A549 treated with RU486 at 1 μM for 4 hours (cell line): ENCODE measurements around the gene MBD6. TPM values are rescaled to one million over a fixed set of nuclear protein-coding genes. Genes with fewer than 3 reads are reported as not detected.

Experiments used
- total RNA-seq: library from RNA; stranded (reverse); fragments of 200-300 nt; extraction: Qiagen RNA extraction; gene quantifications from 5 replicates; pipeline ENCODE4 v1.2.3, GENCODE V29; 2022; ENCODE audit warnings: low read depth

The MBD6 gene
- total RNA-seq: 16.7 to 30.9 TPM (median 25.6 TPM) in 5 replicates

GRCh38 chr12:57522011-57522886, at the start of gene MBD6:
Gene MBD6 (plus strand): TSS chr12:57522824. CDS start chr12:57524304, 1,480 bp downstream.

GRCh38 chr12:57479376-57480115, 43.1 kb upstream of the MBD6 start, which contains the start of gene ARHGAP9:
Gene ARHGAP9 (minus strand): TSS chr12:57479866. CDS start chr12:57479406, 460 bp downstream.

GRCh38 chr12:57487597-57488401, 34.8 kb upstream of the MBD6 start, which contains the start of gene MARS1:
Gene MARS1 (plus strand): TSS chr12:57488068. CDS start chr12:57488091, 23 bp downstream.

GRCh38 chr12:57520053-57520818, 2.4 kb upstream of the MBD6 start, which contains the start of gene DDIT3:
Gene DDIT3 (minus strand): TSS chr12:57520514. CDS start chr12:57517406, 3,108 bp downstream.

GRCh38 chr12:57546438-57547287, 24.0 kb downstream of the MBD6 start, which contains the start of gene DCTN2:
Gene DCTN2 (minus strand): TSS chr12:57547192. CDS start chr12:57547063, 129 bp downstream.

GRCh38 chr12:57549909-57550640, 27.5 kb downstream of the MBD6 start, which contains the start of gene KIF5A:
Gene KIF5A (plus strand): TSS chr12:57550044. CDS start chr12:57550272, 228 bp downstream.

Other genes starting within 250 kb of the MBD6 start
- 7.7 to 10.4 TPM (median 9.5 TPM) in 5 replicates for gene R3HDM2, start 91.8 kb upstream of the MBD6 start, total RNA-seq
- not detected in 5 replicates for gene INHBC, start 88.0 kb upstream of the MBD6 start, total RNA-seq
- 0.08 to 0.25 TPM (median 0.12 TPM) in 3 of 5 replicates, not detected in the others for gene INHBE, start 67.5 kb upstream of the MBD6 start, total RNA-seq
- 7.7 to 10.7 TPM (median 8.5 TPM) in 5 replicates for gene GLI1, start 63.0 kb upstream of the MBD6 start, total RNA-seq
- gene ARHGAP9, start 43.0 kb upstream of the MBD6 start, total RNA-seq: 0.22 to 0.68 TPM (median 0.35 TPM) in 5 replicates
- 137 to 258 TPM (median 165 TPM) in 5 replicates for gene MARS1, start 34.8 kb upstream of the MBD6 start, total RNA-seq
- 30.4 to 41.9 TPM (median 34.7 TPM) in 5 replicates for gene DDIT3, start 2.3 kb upstream of the MBD6 start, total RNA-seq
- 114 to 168 TPM (median 120 TPM) in 5 replicates for gene DCTN2, start 24.4 kb downstream of the MBD6 start, total RNA-seq
- gene KIF5A, start 27.2 kb downstream of the MBD6 start, total RNA-seq: 0.14 to 0.27 TPM (median 0.24 TPM) in 5 replicates
- 40.8 to 44.9 TPM (median 42.5 TPM) in 5 replicates for gene PIP4K2C, start 68.4 kb downstream of the MBD6 start, total RNA-seq
- gene DTX3, start 82.0 kb downstream of the MBD6 start, total RNA-seq: 16.2 to 18.8 TPM (median 17.8 TPM) in 5 replicates
- 6.1 to 7.7 TPM (median 6.6 TPM) in 5 replicates for gene ARHGEF25, start 88.6 kb downstream of the MBD6 start, total RNA-seq
- gene B4GALNT1, start 110.4 kb downstream of the MBD6 start, total RNA-seq: 29.9 to 52.0 TPM (median 44.1 TPM) in 5 replicates
- gene OS9, start 171.3 kb downstream of the MBD6 start, total RNA-seq: 112 to 122 TPM (median 116 TPM) in 5 replicates
- 0.10 to 0.16 TPM (median 0.13 TPM) in 5 replicates for gene AGAP2, start 215.9 kb downstream of the MBD6 start, total RNA-seq
- 13.2 to 21.9 TPM (median 16.0 TPM) in 5 replicates for gene TSPAN31, start 222.2 kb downstream of the MBD6 start, total RNA-seq
- 253 to 299 TPM (median 268 TPM) in 5 replicates for gene CDK4, start 229.5 kb downstream of the MBD6 start, total RNA-seq
- 6.1 to 8.0 TPM (median 7.2 TPM) in 5 replicates for gene MARCHF9, start 232.3 kb downstream of the MBD6 start, total RNA-seq
- 0.89 to 2.8 TPM (median 2.3 TPM) in 5 replicates for gene CYP27B1, start 244.3 kb downstream of the MBD6 start, total RNA-seq
- gene METTL1, start 249.3 kb downstream of the MBD6 start, total RNA-seq: 52.1 to 68.7 TPM (median 54.0 TPM) in 5 replicates
- 5.3 to 6.5 TPM (median 6.2 TPM) in 5 replicates for gene EEF1AKMT3, start 249.8 kb downstream of the MBD6 start, total RNA-seq